Hepatocyte (in vitro differentiated cells): Measurements from ENCODE around the gene MGMT.

Experiments
- EZH2phosphoT487 ChIP-seq: fragments of 200-600 bp; sonication (generic); IDR thresholded peaks from one replicate; pipeline ENCODE4 v1.6.1; 2018; ENCODE audit warnings: antibody characterized with exemption, mild to moderate bottlenecking, low read depth, moderate library complexity; ENCODE audit not compliant: unreplicated experiment, severe bottlenecking
- TF ChIP-seq, protein P1 (sequence below): fragments of 200-600 bp; sonication (generic); IDR thresholded peaks from 2 replicates; pipeline ENCODE4 v1.5.1; 2016; ENCODE audit warnings: antibody characterized with exemption, mild to moderate bottlenecking; ENCODE audit not compliant: poor library complexity

DNA sequence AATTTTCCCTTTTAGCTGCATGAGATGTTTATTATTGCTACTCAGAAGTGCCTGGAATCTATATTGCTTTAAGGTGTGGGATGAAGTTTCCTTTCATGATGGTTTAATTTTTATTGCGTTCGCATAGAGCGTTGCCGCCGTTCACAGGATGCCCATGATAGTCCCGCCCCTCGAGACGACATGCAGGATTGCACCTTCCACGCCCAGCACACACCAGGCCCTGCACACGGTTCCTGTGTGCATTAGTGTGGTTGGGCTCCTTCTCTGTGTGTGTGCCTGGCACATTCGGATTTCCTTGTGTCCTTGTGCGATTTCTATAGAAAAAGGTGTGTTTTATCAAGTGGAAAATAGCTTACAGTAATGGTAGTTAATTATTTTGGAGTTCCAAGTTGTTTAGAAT lies 42.1 kb downstream of the MGMT start:
- TF ChIP-seq, protein P1, sequence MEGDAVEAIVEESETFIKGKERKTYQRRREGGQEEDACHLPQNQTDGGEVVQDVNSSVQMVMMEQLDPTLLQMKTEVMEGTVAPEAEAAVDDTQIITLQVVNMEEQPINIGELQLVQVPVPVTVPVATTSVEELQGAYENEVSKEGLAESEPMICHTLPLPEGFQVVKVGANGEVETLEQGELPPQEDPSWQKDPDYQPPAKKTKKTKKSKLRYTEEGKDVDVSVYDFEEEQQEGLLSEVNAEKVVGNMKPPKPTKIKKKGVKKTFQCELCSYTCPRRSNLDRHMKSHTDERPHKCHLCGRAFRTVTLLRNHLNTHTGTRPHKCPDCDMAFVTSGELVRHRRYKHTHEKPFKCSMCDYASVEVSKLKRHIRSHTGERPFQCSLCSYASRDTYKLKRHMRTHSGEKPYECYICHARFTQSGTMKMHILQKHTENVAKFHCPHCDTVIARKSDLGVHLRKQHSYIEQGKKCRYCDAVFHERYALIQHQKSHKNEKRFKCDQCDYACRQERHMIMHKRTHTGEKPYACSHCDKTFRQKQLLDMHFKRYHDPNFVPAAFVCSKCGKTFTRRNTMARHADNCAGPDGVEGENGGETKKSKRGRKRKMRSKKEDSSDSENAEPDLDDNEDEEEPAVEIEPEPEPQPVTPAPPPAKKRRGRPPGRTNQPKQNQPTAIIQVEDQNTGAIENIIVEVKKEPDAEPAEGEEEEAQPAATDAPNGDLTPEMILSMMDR: no peak
- no peak for TF ChIP-seq EZH2phosphoT487
